H9 (cell line): ENCODE results near the gene ADORA2B. TPM values are rescaled to one million over a fixed set of nuclear protein-coding genes. Genes with fewer than 3 reads are reported as not detected.

Experiments
- DNase-seq: peaks from one replicate; pipeline ENCODE4 v3.0.0-alpha.2; 2017
- H2AFZ ChIP-seq: one replicate; pipeline ENCODE4 v1.6.1; 2013; ENCODE audit warnings: mild to moderate bottlenecking, low read length, control low read depth, moderate library complexity
- H2AK5ac ChIP-seq: 2 replicates; pipeline ENCODE4 v1.6.1; 2013; ENCODE audit warnings: low read length, control low read depth, mixed read lengths; ENCODE audit not compliant: insufficient read length
- H2BK120ac ChIP-seq: one replicate; pipeline ENCODE4 v1.6.1; 2013; ENCODE audit warnings: low read depth, mild to moderate bottlenecking, low read length, control low read depth, inconsistent platforms; ENCODE audit not compliant: poor library complexity, severe bottlenecking
- H2BK12ac ChIP-seq: 2 replicates; pipeline ENCODE4 v1.6.1; 2013; ENCODE audit warnings: low read length, control low read depth, mixed read lengths, low read depth; ENCODE audit not compliant: insufficient read length
- H2BK15ac ChIP-seq: 2 replicates; pipeline ENCODE4 v1.6.1; 2013; ENCODE audit warnings: low read depth, low read length, control low read depth
- H2BK20ac ChIP-seq: one replicate; pipeline ENCODE4 v1.6.1; 2013; ENCODE audit warnings: low read depth, mild to moderate bottlenecking, low read length, control low read depth, inconsistent platforms; ENCODE audit not compliant: poor library complexity, severe bottlenecking
- H2BK5ac ChIP-seq: 2 replicates; pipeline ENCODE4 v1.6.1; 2013; ENCODE audit warnings: low read length, control low read depth, mixed read lengths; ENCODE audit not compliant: insufficient read length
- H3K14ac ChIP-seq: 2 replicates; pipeline ENCODE4 v1.6.1; 2013; ENCODE audit warnings: low read length, control low read depth; ENCODE audit not compliant: insufficient read depth
- H3K18ac ChIP-seq: 2 replicates; pipeline ENCODE4 v1.6.1; 2013; ENCODE audit warnings: low read depth, mild to moderate bottlenecking, mixed read lengths, low read length, control low read depth; ENCODE audit not compliant: insufficient read length
- H3K23ac ChIP-seq: 2 replicates; pipeline ENCODE4 v1.6.1; 2013; ENCODE audit warnings: low read length, control low read depth, mixed read lengths, low read depth; ENCODE audit not compliant: insufficient read length
- H3K23me2 ChIP-seq: 2 replicates; pipeline ENCODE4 v1.6.1; 2013; ENCODE audit warnings: low read depth, mild to moderate bottlenecking, mixed read lengths, low read length, control low read depth; ENCODE audit not compliant: insufficient read length, poor library complexity, severe bottlenecking
- H3K27ac ChIP-seq: 2 replicates; pipeline ENCODE4 v1.5.1; 2013; ENCODE audit warnings: low read length, control low read depth, mixed read lengths, low read depth; ENCODE audit not compliant: insufficient read length
- H3K27me3 ChIP-seq: 2 replicates; pipeline ENCODE4 v1.6.1; 2013; ENCODE audit warnings: low read length, control low read depth, inconsistent platforms; ENCODE audit not compliant: insufficient read depth
- H3K4ac ChIP-seq: 2 replicates; pipeline ENCODE4 v1.6.1; 2013; ENCODE audit warnings: low read depth, mild to moderate bottlenecking, control low read depth, inconsistent platforms, low read length, moderate library complexity
- H3K4me1 ChIP-seq: 2 replicates; pipeline ENCODE4 v1.6.1; 2013; ENCODE audit warnings: low read length, control low read depth, inconsistent platforms; ENCODE audit not compliant: insufficient read depth
- H3K4me2 ChIP-seq: 2 replicates; pipeline ENCODE4 v1.6.1; 2013; ENCODE audit warnings: low read length, control low read depth, mixed read lengths; ENCODE audit not compliant: insufficient read length, insufficient read depth
- H3K56ac ChIP-seq: 2 replicates; pipeline ENCODE4 v1.6.1; 2013; ENCODE audit warnings: low read depth, mild to moderate bottlenecking, mixed read lengths, low read length, control low read depth; ENCODE audit not compliant: insufficient read length
- H3K79me1 ChIP-seq: 2 replicates; pipeline ENCODE4 v1.6.1; 2013; ENCODE audit warnings: low read depth, mild to moderate bottlenecking, moderate library complexity, low read length, control low read depth, inconsistent platforms; ENCODE audit not compliant: insufficient read depth, poor library complexity, severe bottlenecking
- H3K79me2 ChIP-seq: 2 replicates; pipeline ENCODE4 v1.6.1; 2013; ENCODE audit warnings: low read length, control low read depth, inconsistent platforms; ENCODE audit not compliant: insufficient read depth
- H3K9ac ChIP-seq: 2 replicates; pipeline ENCODE4 v1.6.1; 2013; ENCODE audit warnings: low read length, control low read depth, mixed read lengths; ENCODE audit not compliant: insufficient read length; ENCODE audit errors: extremely low read depth
- H3K9me3 ChIP-seq: one replicate; pipeline ENCODE4 v1.6.1; 2013; ENCODE audit warnings: low read depth, low read length, inconsistent platforms; ENCODE audit not compliant: control insufficient read depth
- H3T11ph ChIP-seq: one replicate; pipeline ENCODE4 v1.6.1; 2013; ENCODE audit warnings: mild to moderate bottlenecking, low read length, control low read depth, inconsistent platforms
- H4K20me1 ChIP-seq: one replicate; pipeline ENCODE4 v1.6.1; 2013; ENCODE audit not compliant: control insufficient read depth, insufficient read length, insufficient read depth
- H4K5ac ChIP-seq: 2 replicates; pipeline ENCODE4 v1.6.1; 2013; ENCODE audit warnings: low read depth, mild to moderate bottlenecking, mixed read lengths, low read length, control low read depth; ENCODE audit not compliant: insufficient read length
- H4K8ac ChIP-seq: replicated peaks from 2 replicates; pipeline ENCODE4 v1.6.1; 2013; ENCODE audit warnings: low read length, control low read depth, mixed read lengths, low read depth; ENCODE audit not compliant: insufficient read length
- H4K91ac ChIP-seq: 2 replicates; pipeline ENCODE4 v1.6.1; 2013; ENCODE audit warnings: low read depth, mild to moderate bottlenecking, moderate library complexity, mixed read lengths, low read length, control low read depth; ENCODE audit not compliant: insufficient read length
- H3K27ac Mint-ChIP-seq, 3 experiments: 2 replicates in 2 of 3; 3 replicates in 1 of 3; pipeline ENCODE4 v1.8.0; 2020 to 2021; ENCODE audit warnings: mixed read lengths in 3 of 3, mild to moderate bottlenecking in 1 of 3, moderate library complexity in 1 of 3
- H3K27me3 Mint-ChIP-seq: 2 replicates; pipeline ENCODE4 v1.8.0; 2021; ENCODE audit warnings: low read depth, mild to moderate bottlenecking, moderate library complexity, mixed read lengths
- H3K36me3 Mint-ChIP-seq, 3 experiments: 2 replicates in 2 of 3; 3 replicates in 1 of 3; pipeline ENCODE4 v1.8.0; 2020 to 2021; ENCODE audit warnings: low read depth in 3 of 3, mixed read lengths in 3 of 3; ENCODE audit not compliant: insufficient read depth in 1 of 3
- H3K4me1 Mint-ChIP-seq, 2 experiments: 2 replicates each; pipeline ENCODE4 v1.8.0; 2020; ENCODE audit warnings: mixed read lengths in 2 of 2
- H3K4me3 Mint-ChIP-seq, 2 experiments: 2 replicates in 1 of 2; 3 replicates in 1 of 2; pipeline ENCODE4 v1.8.0; 2020 to 2021; ENCODE audit warnings: mild to moderate bottlenecking in 2 of 2, mixed read lengths in 2 of 2, moderate library complexity in 1 of 2
- H3K9me3 Mint-ChIP-seq, 2 experiments: 2 replicates in 1 of 2; 3 replicates in 1 of 2; pipeline ENCODE4 v1.8.0; 2020; ENCODE audit warnings: mild to moderate bottlenecking in 2 of 2, mixed read lengths in 2 of 2, moderate library complexity in 1 of 2
- WGBS: extraction: QIAGEN DNeasy Blood & Tissue Kit; methylation state at CpG from one replicate; pipeline ENCODE4 v1.1.7; 2013; ENCODE audit warnings: missing lambda C conversion rate, low lambda C conversion rate, mixed read lengths; ENCODE audit not compliant: insufficient read length; ENCODE audit errors: extremely low coverage; 5-methylcytosine and 5-hydroxymethylcytosine counted together
- total RNA-seq: library from RNA; stranded (reverse); gene quantifications from 2 replicates; pipeline ENCODE4 v1.2.1, GENCODE V29; 2021
- TF ChIP-seq, protein P1 (sequence below): fragments of 200-600 bp; sonication (generic); conservative IDR thresholded peaks from 3 replicates; pipeline ENCODE4 v1.8.0; 2021; ENCODE audit warnings: antibody characterized with exemption, mild to moderate bottlenecking

The ADORA2B gene
- total RNA-seq, 1 experiment from 2014 or later, result 3.1 TPM

DNA sequence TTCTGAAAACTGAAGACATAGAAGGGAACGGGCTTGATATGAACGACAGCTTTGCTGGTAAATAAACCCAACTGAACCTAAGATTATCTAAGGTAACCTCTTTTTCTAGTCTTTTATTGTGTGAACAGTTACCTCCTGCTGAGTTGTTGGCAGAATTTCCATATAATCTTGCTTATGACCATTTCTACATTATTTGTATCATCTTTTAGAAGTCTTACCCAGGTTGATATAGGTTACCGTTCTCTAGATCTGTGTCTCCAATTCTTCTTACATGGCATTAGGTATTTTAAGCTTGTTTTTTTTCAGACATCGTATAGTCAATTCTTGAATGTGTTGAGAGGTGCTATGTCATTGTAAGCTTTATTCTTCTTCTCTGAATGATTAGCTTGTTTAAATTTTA is 79.0 kb downstream of the ADORA2B start:
- no peak overlapping the region for H3K56ac ChIP-seq
- no peak overlapping the region for H2BK20ac ChIP-seq
- H3K4ac ChIP-seq, result no peak overlapping the region
- no peak overlapping the region for H3K23ac ChIP-seq
- H2BK5ac ChIP-seq, result no peak overlapping the region
- no peaks in the 10 kb centered on the region for H3K27me3 Mint-ChIP-seq
- no peaks in the 10 kb centered on the region for H3K27me3 ChIP-seq
- peaks cover 0 to 5% of the 10 kb centered on the region in 2 experiments; a peak in 2 of 4 replicates for H3K4me1 Mint-ChIP-seq
- H3K9ac ChIP-seq, result no peak overlapping the region
- no peaks in the 10 kb centered on the region for H3K9me3 ChIP-seq
- no peaks in the 10 kb centered on the region for H3K4me1 ChIP-seq
- no peak overlapping the region for H3K14ac ChIP-seq
- no peak overlapping the region for H3T11ph ChIP-seq
- no peak overlapping the region for H3K18ac ChIP-seq
- peaks cover 36 to 90% (median 61%) of the 10 kb centered on the region in 3 experiments for H3K36me3 Mint-ChIP-seq
- no peaks in the 10 kb centered on the region; a peak in 2 of 5 replicates for H3K9me3 Mint-ChIP-seq
- H3K4me3 Mint-ChIP-seq, result no peak overlapping the region
- no peaks in the 10 kb centered on the region for H3K79me1 ChIP-seq
- no peak overlapping the region for H3K4me2 ChIP-seq
- no peak overlapping the region for H2AK5ac ChIP-seq
- H2BK15ac ChIP-seq, result no peak overlapping the region
- H3K27ac Mint-ChIP-seq, result no peak overlapping the region
- H3K27ac ChIP-seq, result no peak overlapping the region
- H3K79me2 ChIP-seq, result no peaks in the 10 kb centered on the region
- no CpG with 5 or more reads among the region's 4 CpGs for WGBS
- no peak for DNase-seq
- no peak overlapping the region for H2BK12ac ChIP-seq
- no peak overlapping the region for H2BK120ac ChIP-seq
- TF ChIP-seq, protein P1, sequence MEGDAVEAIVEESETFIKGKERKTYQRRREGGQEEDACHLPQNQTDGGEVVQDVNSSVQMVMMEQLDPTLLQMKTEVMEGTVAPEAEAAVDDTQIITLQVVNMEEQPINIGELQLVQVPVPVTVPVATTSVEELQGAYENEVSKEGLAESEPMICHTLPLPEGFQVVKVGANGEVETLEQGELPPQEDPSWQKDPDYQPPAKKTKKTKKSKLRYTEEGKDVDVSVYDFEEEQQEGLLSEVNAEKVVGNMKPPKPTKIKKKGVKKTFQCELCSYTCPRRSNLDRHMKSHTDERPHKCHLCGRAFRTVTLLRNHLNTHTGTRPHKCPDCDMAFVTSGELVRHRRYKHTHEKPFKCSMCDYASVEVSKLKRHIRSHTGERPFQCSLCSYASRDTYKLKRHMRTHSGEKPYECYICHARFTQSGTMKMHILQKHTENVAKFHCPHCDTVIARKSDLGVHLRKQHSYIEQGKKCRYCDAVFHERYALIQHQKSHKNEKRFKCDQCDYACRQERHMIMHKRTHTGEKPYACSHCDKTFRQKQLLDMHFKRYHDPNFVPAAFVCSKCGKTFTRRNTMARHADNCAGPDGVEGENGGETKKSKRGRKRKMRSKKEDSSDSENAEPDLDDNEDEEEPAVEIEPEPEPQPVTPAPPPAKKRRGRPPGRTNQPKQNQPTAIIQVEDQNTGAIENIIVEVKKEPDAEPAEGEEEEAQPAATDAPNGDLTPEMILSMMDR, result no peak
- H2AFZ ChIP-seq, result no peak overlapping the region
- H4K20me1 ChIP-seq, result peaks cover 2% of the 10 kb centered on the region
- H4K91ac ChIP-seq, result no peak overlapping the region
- H4K8ac ChIP-seq, result no peak overlapping the region
- H4K5ac ChIP-seq, result no peak overlapping the region
- no peaks in the 10 kb centered on the region for H3K23me2 ChIP-seq
